Body of pancreas (tissue), 4 donors: ENCODE data around the gene CYP2E1.

ENCODE experiments used
- POLR2A ChIP-seq, 3 donors: fragments of 450-650 bp; IDR thresholded peaks; one replicate each; pipeline ENCODE4 v1.6.1; 2016; ENCODE audit warnings: antibody characterized with exemption in 3 of 3, mild to moderate bottlenecking in 2 of 3
- TF ChIP-seq, protein P1 (sequence below), 7 experiments: fragments of 450-650 bp in 4 of 7; fragments of 200-600 bp in 3 of 7; sonication (generic) in 3 of 7; IDR thresholded peaks; one replicate each; pipeline ENCODE4 v1.5.1; 2016 to 2019; ENCODE audit warnings: antibody characterized with exemption in 7 of 7

DNA sequence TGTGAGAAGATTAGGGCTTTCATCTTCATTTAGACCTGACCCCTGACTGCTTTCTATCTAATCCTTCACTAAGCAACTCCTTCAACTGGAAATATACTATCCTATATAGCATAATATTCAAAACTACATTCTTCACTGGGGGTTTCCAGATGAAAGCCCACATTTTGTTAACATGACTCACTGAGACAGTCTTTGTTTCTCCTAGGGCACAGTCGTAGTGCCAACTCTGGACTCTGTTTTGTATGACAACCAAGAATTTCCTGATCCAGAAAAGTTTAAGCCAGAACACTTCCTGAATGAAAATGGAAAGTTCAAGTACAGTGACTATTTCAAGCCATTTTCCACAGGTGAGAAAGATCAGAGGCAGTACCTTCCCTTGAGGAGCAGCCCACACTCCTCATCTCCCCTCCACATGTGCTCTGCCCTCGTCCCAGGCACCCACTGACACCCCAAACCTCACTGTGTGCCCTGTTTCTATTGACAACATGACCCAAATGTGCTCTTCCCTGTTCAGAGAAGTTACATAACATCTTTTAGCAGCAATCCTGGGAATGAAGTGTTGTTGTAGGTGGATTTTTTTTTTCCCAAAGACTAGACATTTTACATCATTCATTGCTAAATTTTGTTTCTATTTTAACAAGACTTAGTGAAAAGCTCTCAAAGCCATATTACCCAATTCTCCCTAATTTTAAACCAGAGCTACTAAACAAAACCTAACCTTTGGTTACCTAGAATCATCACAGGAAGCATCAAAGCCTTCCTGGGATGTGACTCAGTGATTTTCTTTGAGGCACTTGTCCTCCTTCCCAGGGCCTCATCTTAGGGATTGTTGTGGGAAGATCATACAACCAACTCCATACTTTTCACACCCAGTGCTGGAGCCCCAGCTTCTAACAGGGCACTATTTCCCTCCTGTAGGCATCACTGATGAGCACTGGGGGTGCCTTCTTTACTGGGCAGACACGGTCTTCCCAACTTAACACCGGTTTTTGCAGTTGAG lies 10.7 kb downstream of the CYP2E1 start:
- TF ChIP-seq, protein P1, sequence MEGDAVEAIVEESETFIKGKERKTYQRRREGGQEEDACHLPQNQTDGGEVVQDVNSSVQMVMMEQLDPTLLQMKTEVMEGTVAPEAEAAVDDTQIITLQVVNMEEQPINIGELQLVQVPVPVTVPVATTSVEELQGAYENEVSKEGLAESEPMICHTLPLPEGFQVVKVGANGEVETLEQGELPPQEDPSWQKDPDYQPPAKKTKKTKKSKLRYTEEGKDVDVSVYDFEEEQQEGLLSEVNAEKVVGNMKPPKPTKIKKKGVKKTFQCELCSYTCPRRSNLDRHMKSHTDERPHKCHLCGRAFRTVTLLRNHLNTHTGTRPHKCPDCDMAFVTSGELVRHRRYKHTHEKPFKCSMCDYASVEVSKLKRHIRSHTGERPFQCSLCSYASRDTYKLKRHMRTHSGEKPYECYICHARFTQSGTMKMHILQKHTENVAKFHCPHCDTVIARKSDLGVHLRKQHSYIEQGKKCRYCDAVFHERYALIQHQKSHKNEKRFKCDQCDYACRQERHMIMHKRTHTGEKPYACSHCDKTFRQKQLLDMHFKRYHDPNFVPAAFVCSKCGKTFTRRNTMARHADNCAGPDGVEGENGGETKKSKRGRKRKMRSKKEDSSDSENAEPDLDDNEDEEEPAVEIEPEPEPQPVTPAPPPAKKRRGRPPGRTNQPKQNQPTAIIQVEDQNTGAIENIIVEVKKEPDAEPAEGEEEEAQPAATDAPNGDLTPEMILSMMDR (IDR thresholded peaks at IDR 0.05) = no peak
- no peak for TF ChIP-seq POLR2A (IDR thresholded peaks at IDR 0.05)
